Pancreas (tissue), 10 donors: ENCODE results near the gene OR1L6. TPM values are rescaled to one million over a fixed set of nuclear protein-coding genes. Genes with fewer than 3 reads are reported as not detected.

Experiments used
- ATAC-seq, 4 donors: fragments of 200-7000 bp; cut with Tn5 transposase; one replicate each; pipeline versions ENCODE4 v1.8.0 to v1.9.1; 2020; ENCODE audit warnings: mild to moderate bottlenecking in 4 of 4, moderate library complexity in 4 of 4
- DNase-seq, 6 donors: peaks; one replicate each; pipeline ENCODE4 v3.0.0-alpha.2; 2020
- FAIRE-seq: peaks from 2 replicates; lab custom pipeline; 2012; peaks lifted over from hg19 to GRCh38; lab: Jason Lieb, UNC
- H3K27ac ChIP-seq, 4 donors: fragments of 200-600 bp; sonication (generic); 1 replicate in 3 of 4; 2 replicates in 1 of 4; pipeline versions ENCODE4 v1.5.0 to v1.8.0; 2020
- H3K27me3 ChIP-seq, 4 donors: fragments of 200-600 bp; one replicate each; pipeline ENCODE4 v1.8.0; 2021
- H3K36me3 ChIP-seq, 3 donors: fragments of 200-600 bp; sonication (generic) in 1 of 3; one replicate each; pipeline versions ENCODE4 v1.5.0 to v1.8.0; 2020 to 2021
- H3K4me1 ChIP-seq, 3 donors: fragments of 200-600 bp; one replicate each; pipeline ENCODE4 v1.8.0; 2021
- H3K4me3 ChIP-seq, 4 donors: fragments of 200-600 bp; sonication (generic) in 2 of 4; one replicate each; pipeline versions ENCODE4 v1.5.0 to v1.8.0; 2020 to 2021
- H3K9me3 ChIP-seq, 4 donors: fragments of 200-600 bp; one replicate each; pipeline ENCODE4 v1.8.0; 2021
- WGBS, 2 donors: extraction: QIAGEN DNeasy Blood & Tissue Kit; methylation state at CpG; one replicate each; pipeline ENCODE4 v1.1.7; 2013; 5-methylcytosine and 5-hydroxymethylcytosine counted together
- intact Hi-C, 3 donors: fragments of 100-400 bp; cut with DNase I; formaldehyde crosslinking; loops; one replicate each; pipeline versions ENCODE4 v1.11.1 to v1.14.2; 2022
- polyA plus RNA-seq, 2 donors: library from polyadenylated mRNA; stranded (reverse); fragments of 200-250 nt; gene quantifications; one replicate each; pipeline ENCODE4 v1.2.3, GENCODE V29; 2013
- total RNA-seq, 6 donors: library from RNA; stranded (reverse); fragmentation: NEBNext Ultra II Directional in 4 of 6; extraction: Animal tissue kit (Norgen Biotek cat#: 25700) in 4 of 6; gene quantifications; one replicate each; pipeline versions ENCODE4 v1.2.1 to v1.2.4, GENCODE V29; 2021 to 2023
- TF ChIP-seq, protein P1 (sequence below), 4 donors: fragments of 200-600 bp; sonication (generic) in 3 of 4; IDR thresholded peaks; one replicate each; pipeline versions ENCODE4 v1.5.0 to v1.8.0; 2021; ENCODE audit warnings: antibody characterized with exemption in 4 of 4
- donor health status: healthy with polysubstance abuse.
- donor health status: DM: no; HTN: no; CAD: no; lungs with moderate emphysema.
- donor health status: DM: no; HTN: no; CAD: no.
- donor health status: control.
- donor health status: control.
- donor health status: Bipolar disorder and iron deficiency.
- donor health status: DM: yes; HTN: yes; CAD: no.
- donor health status: DM: no; HTN: no; CAD: no.
- donor health status: DM: no; HTN: no; CAD: no.
- donor health status: DM: yes; HTN: yes; CAD: no.

Gene OR1L6
- total and polyA plus RNA-seq, 8 donors, result not detected

DNA sequence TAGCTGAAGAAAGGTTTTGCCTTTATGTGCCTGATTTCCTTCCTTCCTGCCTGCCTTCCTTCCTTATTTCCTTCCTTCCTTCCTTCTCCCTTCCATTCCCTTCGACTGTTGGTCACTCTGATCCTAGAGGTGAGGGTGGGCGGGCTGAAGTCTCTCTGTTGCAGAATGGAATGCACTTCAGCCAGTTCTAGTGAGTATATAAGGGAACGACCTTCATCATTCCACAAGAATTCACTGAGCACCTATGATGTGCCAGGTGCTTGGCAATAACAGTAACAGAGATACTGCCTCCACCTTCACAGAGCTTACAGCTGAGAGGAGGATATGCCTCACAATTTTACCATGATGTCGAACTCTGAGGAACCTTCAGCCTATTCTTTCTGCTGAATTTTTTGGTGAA, 37.9 kb downstream of the OR1L6 start:
- no peak for ATAC-seq
- intact Hi-C loops, result no loop called here
- 55 to 59% methylated on average over 4 of the region's 4 CpGs for WGBS, 2 donors

DNA sequence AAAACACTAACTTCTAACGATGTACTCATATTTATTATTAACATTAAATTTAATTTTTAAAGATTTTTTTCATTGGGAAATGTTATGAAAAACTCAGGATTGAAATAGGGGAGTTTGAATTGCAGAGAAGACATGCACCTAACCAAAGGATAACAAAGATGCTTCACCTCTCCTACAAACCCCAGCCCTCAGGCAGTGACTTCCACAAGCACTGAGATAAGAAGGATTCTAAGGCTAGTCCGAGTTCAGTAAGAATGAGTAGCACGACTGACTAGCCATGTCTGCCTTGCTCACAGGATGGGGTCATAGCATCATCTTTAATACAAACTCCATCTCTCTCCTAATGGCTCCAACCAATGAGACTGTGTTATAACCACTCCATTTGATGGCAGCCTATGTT, 39.6 kb downstream of the OR1L6 start:
- Histone ChIP-seq H3K4me3 (no peak overlapping the region), H3K27ac (no peak overlapping the region), H3K9me3 (no peaks in the 10 kb centered on the region), H3K36me3 (no peaks in the 10 kb centered on the region), H3K27me3 (no peaks in the 10 kb centered on the region), H3K4me1 (no peaks in the 10 kb centered on the region)
- TF ChIP-seq, protein P1, sequence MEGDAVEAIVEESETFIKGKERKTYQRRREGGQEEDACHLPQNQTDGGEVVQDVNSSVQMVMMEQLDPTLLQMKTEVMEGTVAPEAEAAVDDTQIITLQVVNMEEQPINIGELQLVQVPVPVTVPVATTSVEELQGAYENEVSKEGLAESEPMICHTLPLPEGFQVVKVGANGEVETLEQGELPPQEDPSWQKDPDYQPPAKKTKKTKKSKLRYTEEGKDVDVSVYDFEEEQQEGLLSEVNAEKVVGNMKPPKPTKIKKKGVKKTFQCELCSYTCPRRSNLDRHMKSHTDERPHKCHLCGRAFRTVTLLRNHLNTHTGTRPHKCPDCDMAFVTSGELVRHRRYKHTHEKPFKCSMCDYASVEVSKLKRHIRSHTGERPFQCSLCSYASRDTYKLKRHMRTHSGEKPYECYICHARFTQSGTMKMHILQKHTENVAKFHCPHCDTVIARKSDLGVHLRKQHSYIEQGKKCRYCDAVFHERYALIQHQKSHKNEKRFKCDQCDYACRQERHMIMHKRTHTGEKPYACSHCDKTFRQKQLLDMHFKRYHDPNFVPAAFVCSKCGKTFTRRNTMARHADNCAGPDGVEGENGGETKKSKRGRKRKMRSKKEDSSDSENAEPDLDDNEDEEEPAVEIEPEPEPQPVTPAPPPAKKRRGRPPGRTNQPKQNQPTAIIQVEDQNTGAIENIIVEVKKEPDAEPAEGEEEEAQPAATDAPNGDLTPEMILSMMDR (IDR thresholded peaks at IDR 0.05), result no peak
- WGBS, 2 donors, result 37 to 51% methylated on average over 3 of the region's 3 CpGs
- intact Hi-C loops, result no loop called here
- FAIRE-seq, result no peak
- no peak for ATAC-seq
- no peak for DNase-seq

More for the DNA sequence above, 37.9 kb downstream of the OR1L6 start:
- Histone ChIP-seq H3K27me3 (no peaks in the 10 kb centered on the region), H3K4me1 (no peaks in the 10 kb centered on the region), H3K36me3 (no peaks in the 10 kb centered on the region), H3K9me3 (no peaks in the 10 kb centered on the region), H3K27ac (no peak overlapping the region), H3K4me3 (no peak overlapping the region)
- TF ChIP-seq, protein P1 (IDR thresholded peaks at IDR 0.05), result no peak
- DNase-seq, result no peak
- no peak for FAIRE-seq

DNA sequence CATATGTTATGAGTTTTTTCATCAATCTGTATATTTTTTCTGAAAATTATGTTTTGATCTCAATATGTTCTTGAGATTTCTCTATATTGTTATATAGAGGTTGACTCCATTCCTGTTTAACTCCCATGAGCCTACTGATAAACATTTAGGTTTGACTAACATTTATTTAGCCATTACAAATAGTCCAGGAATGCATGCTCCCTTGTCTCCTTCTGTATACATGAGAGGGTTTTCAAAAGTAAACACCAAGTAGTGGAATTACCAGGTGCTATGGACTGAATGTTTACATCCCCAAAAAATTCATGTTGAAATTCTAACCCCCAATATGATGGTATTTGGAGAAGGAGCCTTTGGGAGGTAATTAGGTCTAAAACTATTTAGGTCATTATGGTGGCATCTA, 43.2 kb downstream of the OR1L6 start:
- H3K4me3 ChIP-seq, result no peak overlapping the region
- TF ChIP-seq, protein P1 (IDR thresholded peaks at IDR 0.05), result no peak
- intact Hi-C loops, result no loop called here
- ATAC-seq (no peak), FAIRE-seq (no peak), DNase-seq (no peak)
- H3K9me3 ChIP-seq, result no peaks in the 10 kb centered on the region
- H3K4me1 ChIP-seq, result no peaks in the 10 kb centered on the region
- no peak overlapping the region for H3K27ac ChIP-seq
- no peaks in the 10 kb centered on the region for H3K36me3 ChIP-seq
- no peaks in the 10 kb centered on the region for H3K27me3 ChIP-seq

DNA sequence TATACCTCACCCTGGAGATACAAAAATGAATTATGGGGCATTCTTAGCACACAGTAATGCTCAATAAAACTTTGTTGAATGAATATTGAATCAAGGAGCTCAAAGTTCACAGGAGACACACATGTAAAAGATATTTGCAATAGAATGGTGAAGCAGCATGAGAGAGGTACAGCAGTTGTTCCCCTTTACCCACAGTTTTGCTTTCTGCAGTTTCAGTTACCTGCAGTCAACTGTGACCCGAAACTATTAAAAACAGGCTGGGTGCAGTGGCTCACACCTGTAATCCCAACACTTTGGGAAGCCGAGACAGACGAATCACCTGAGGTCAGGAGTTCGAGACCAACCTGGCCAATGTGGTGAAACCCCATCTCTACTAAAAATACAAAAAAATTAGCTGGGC, 44.2 kb downstream of the OR1L6 start:
- no peaks in the 10 kb centered on the region for H3K4me1 ChIP-seq
- no peaks in the 10 kb centered on the region for H3K27me3 ChIP-seq
- no peak overlapping the region for H3K4me3 ChIP-seq
- WGBS, 2 donors, result 87 to 96% methylated on average over 4 of the region's 4 CpGs
- no peak for DNase-seq
- H3K9me3 ChIP-seq, result no peaks in the 10 kb centered on the region
- no peak for FAIRE-seq
- H3K36me3 ChIP-seq, result no peaks in the 10 kb centered on the region
- TF ChIP-seq, protein P1 (IDR thresholded peaks at IDR 0.05), result no peak
- intact Hi-C loops, result no loop called here
- no peak for ATAC-seq
- no peak overlapping the region for H3K27ac ChIP-seq

DNA sequence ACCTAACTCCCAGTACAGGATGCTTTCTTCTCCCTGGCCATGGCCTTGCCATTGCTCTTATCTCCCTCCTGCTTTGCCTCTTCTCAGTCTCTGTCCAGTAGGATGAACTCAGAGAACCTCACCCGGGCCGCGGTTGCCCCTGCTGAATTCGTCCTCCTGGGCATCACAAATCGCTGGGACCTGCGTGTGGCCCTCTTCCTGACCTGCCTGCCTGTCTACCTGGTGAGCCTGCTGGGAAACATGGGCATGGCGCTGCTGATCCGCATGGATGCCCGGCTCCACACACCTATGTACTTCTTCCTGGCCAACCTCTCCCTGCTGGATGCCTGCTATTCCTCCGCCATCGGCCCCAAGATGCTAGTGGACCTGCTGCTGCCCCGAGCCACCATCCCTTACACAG, 46.7 kb downstream of the OR1L6 start, which contains the start of gene OR5C1:
Gene OR5C1, plus strand, starts transcription at position 103 of the 400 bp plus-strand sequence. Its CDS starts 0 bp downstream, at position 103.
- WGBS, 2 donors, result 88 to 91% methylated on average over 12 of the region's 12 CpGs
- ATAC-seq (no peak), FAIRE-seq (no peak), DNase-seq (no peak)
- Histone ChIP-seq H3K4me3 (no peak within 1 kb of the TSS), H3K36me3 (no peaks in the 10 kb centered on the region), H3K27me3 (no peaks in the 10 kb centered on the region), H3K9me3 (no peaks in the 10 kb centered on the region), H3K27ac (no peak within 1 kb of the TSS), H3K4me1 (no peaks in the 10 kb centered on the region)
- intact Hi-C loops, result no loop called here
- TF ChIP-seq, protein P1 (IDR thresholded peaks at IDR 0.05), result no peak
